HCT116 (cell line): ENCODE results near the gene HYAL2. TPM values are rescaled to one million over a fixed set of nuclear protein-coding genes. Genes with fewer than 3 reads are reported as not detected.

Experiments
- ATAC-seq: fragments of 200-7000 bp; cut with Tn5 transposase; 2 replicates; pipeline ENCODE4 v1.9.1; 2020; ENCODE audit warnings: mild to moderate bottlenecking, moderate library complexity
- BruUV-seq: library from RNA; stranded (reverse); fragments of 400-500 nt; replicated peaks from 2 replicates; lab custom pipeline; 2021; lab: Mats Ljungman, UMichigan
- CTCF ChIA-PET: fragments of 300-600 bp; sonication (Branson Sonifier 250); formaldehyde crosslinking; loops from one replicate; lab custom pipeline; 2021; ENCODE audit warnings: antibody characterized with exemption; lab: Charles Lee
- POLR2A ChIA-PET: fragments of 300-600, 350-600 bp; sonication (Branson Sonifier 250); formaldehyde crosslinking; loops from one replicate; lab custom pipeline; 2021; ENCODE audit warnings: antibody characterized with exemption; lab: Charles Lee
- RAD21 ChIA-PET, 2 experiments: fragments of 300-600 bp; sonication (Branson Sonifier 250); formaldehyde crosslinking; loops; one replicate each; lab custom pipeline; 2023; ENCODE audit warnings: low total read pairs in 2 of 2; ENCODE audit not compliant: uncharacterized antibody in 2 of 2, unreplicated experiment in 2 of 2, low non-redundant PET in 1 of 2; lab: Charles Lee
- DNase-seq: peaks from one replicate; pipeline ENCODE4 v3.0.0-alpha.2; 2010; ENCODE audit warnings: low read depth, low spot score
- H2AFZ ChIP-seq: fragments of 200-600 bp; shearing (Covaris generic), sonication (generic); 2 replicates; pipeline ENCODE4 v1.6.1; 2017; ENCODE audit warnings: low read depth, mixed run types, mixed read lengths, antibody characterized with exemption, low read length; ENCODE audit not compliant: poor library complexity, severe bottlenecking
- H3K27ac ChIP-seq: 2 replicates; pipeline ENCODE4 v1.5.1; 2012; ENCODE audit warnings: low read depth, low read length
- H3K27me3 ChIP-seq: fragments of 200-600 bp; sonication (generic); 2 replicates; pipeline ENCODE4 v1.6.1; 2016; ENCODE audit warnings: mixed run types, low read length, mixed read lengths; ENCODE audit not compliant: insufficient read depth
- H3K36me3 ChIP-seq, 2 experiments: fragments of 200-500 bp in 1 of 2; fragments of 200-600 bp in 1 of 2; sonication (Bioruptor generic) in 1 of 2; sonication (generic) in 1 of 2; 2 replicates each; pipeline versions ENCODE4 v1.5.1 to v1.6.1; 2014 to 2016; ENCODE audit warnings: low read length in 2 of 2, inconsistent platforms in 1 of 2, mixed read lengths in 1 of 2, mixed run types in 1 of 2; ENCODE audit not compliant: insufficient read depth in 2 of 2, control insufficient read depth in 1 of 2
- H3K4me1 ChIP-seq, 2 experiments: fragments of 200-600 bp in 1 of 2; sonication (generic) in 1 of 2; 2 replicates each; pipeline versions ENCODE4 v1.5.1 to v1.6.1; 2012 to 2017; ENCODE audit warnings: low read length in 2 of 2, inconsistent platforms in 1 of 2, mild to moderate bottlenecking in 1 of 2, mixed read lengths in 1 of 2, mixed run types in 1 of 2, moderate library complexity in 1 of 2; ENCODE audit not compliant: insufficient read depth in 2 of 2, control insufficient read depth in 1 of 2
- H3K4me2 ChIP-seq: fragments of 200-600 bp; sonication (generic); 2 replicates; pipeline ENCODE4 v1.6.1; 2017; ENCODE audit warnings: mixed run types, low read length, mixed read lengths
- H3K4me3 ChIP-seq, 2 experiments: fragments of 200-600 bp in 1 of 2; sonication (generic) in 1 of 2; replicated peaks in 1 of 2; 2 replicates each; pipeline ENCODE4 v1.5.1; 2011 to 2016; ENCODE audit warnings: low read length in 2 of 2, control low read depth in 1 of 2, low read depth in 1 of 2, mild to moderate bottlenecking in 1 of 2, mixed read lengths in 1 of 2, mixed run types in 1 of 2
- H3K79me2 ChIP-seq: fragments of 200-600 bp; sonication (generic); 2 replicates; pipeline ENCODE4 v1.6.1; 2017; ENCODE audit warnings: mild to moderate bottlenecking, mixed run types, low read length, moderate library complexity, mixed read lengths; ENCODE audit not compliant: insufficient read depth
- H3K9ac ChIP-seq: fragments of 200-600 bp; sonication (generic); 2 replicates; pipeline ENCODE4 v1.6.1; 2016; ENCODE audit warnings: low read length, mixed read lengths
- H3K9me2 ChIP-seq: fragments of 200-600 bp; sonication (generic), shearing (Covaris generic); 2 replicates; pipeline ENCODE4 v1.6.1; 2017; ENCODE audit warnings: mixed run types, mild to moderate bottlenecking, moderate library complexity; ENCODE audit not compliant: insufficient read depth
- H3K9me3 ChIP-seq, 2 experiments: fragments of 200-500 bp in 1 of 2; fragments of 200-600 bp in 1 of 2; sonication (Bioruptor generic) in 1 of 2; sonication (generic) in 1 of 2; 2 replicates each; pipeline ENCODE4 v1.6.1; 2014 to 2017; ENCODE audit warnings: low read length in 2 of 2, mixed read lengths in 2 of 2, inconsistent platforms in 1 of 2, low read depth in 1 of 2, mild to moderate bottlenecking in 1 of 2, mixed run types in 1 of 2, moderate library complexity in 1 of 2; ENCODE audit not compliant: control insufficient read depth in 1 of 2, insufficient read depth in 1 of 2
- H4K20me1 ChIP-seq: fragments of 200-600 bp; sonication (generic), shearing (Covaris generic); 2 replicates; pipeline ENCODE4 v1.6.1; 2017; ENCODE audit warnings: mixed run types, mild to moderate bottlenecking, moderate library complexity; ENCODE audit not compliant: insufficient read depth
- CBX3 ChIP-seq: IDR thresholded peaks from 2 replicates; pipeline ENCODE4 v1.6.1; 2012; ENCODE audit warnings: low read depth
- ZBTB33 ChIP-seq: IDR thresholded peaks from 2 replicates; pipeline ENCODE4 v1.6.1; 2011; ENCODE audit warnings: mild to moderate bottlenecking, low read length, moderate library complexity; ENCODE audit not compliant: insufficient replicate concordance; ENCODE audit errors: extremely low read depth
- intact Hi-C: fragments of 100-400 bp; cut with micrococcal nuclease; formaldehyde crosslinking; loops from 2 replicates; pipeline ENCODE4 v1.10.0; 2022
- total RNA-seq: library from RNA; stranded (reverse); gene quantifications from one replicate; pipeline ENCODE4 v1.2.1, GENCODE V29; 2021; ENCODE audit not compliant: unreplicated experiment
- TF ChIP-seq, protein P1 (sequence below): IDR thresholded peaks from 2 replicates; pipeline ENCODE4 v1.6.1; 2012

Gene HYAL2
- total RNA-seq, 1 experiment from 2014 or later = 42.2 TPM

DNA sequence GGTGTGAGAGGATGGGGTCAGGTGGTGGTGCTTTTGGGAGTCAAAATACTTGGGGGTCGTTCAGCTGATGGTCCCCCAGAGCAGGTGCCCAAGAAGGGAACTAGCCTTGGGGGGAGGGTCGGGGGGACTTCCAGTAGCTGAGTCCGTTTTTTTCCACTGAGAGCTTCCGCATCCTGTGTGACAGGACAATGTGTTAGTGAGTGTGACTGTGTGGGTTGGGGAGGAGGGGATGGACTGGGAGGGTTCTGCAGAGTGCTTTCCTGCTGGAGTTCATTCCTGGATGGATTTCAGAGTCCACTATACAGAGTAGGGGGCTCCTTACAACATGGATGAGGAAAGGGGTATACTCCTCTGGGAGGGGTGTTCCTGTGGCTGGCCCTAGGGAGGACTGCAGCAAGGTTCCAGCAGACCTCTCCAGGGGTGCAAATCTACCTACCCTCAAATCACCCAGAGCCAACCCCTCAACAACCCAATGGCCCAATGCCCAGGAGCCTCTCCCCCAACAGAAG is 601 bp upstream of the HYAL2 start:
- intact Hi-C loops = no loop called here
- H3K9ac ChIP-seq = no peak overlapping the region

More for the DNA sequence above, 601 bp upstream of the HYAL2 start:
- Histone ChIP-seq H3K36me3 (peaks cover 9 to 25% of the 10 kb centered on the region in 2 experiments; a peak in 2 of 4 replicates), H4K20me1 (no peaks in the 10 kb centered on the region), H3K9me2 (no peaks in the 10 kb centered on the region)
- no TSS peak for BruUV-seq
- DNase-seq = no peak
- TF ChIP-seq, protein P1, sequence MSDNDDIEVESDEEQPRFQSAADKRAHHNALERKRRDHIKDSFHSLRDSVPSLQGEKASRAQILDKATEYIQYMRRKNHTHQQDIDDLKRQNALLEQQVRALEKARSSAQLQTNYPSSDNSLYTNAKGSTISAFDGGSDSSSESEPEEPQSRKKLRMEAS = no peak
- TF ChIP-seq CBX3 = no peak
- no peak for TF ChIP-seq ZBTB33
- TF ChIP-seq, all 23 proteins: peak for 0
- Histone ChIP-seq H3K9me3 (no peaks in the 10 kb centered on the region), H3K4me2 (no peak overlapping the region), H3K27ac (peak overlapping the region; percentile 93; the same call in 1 of the 2 replicates), H2AFZ (no peak overlapping the region), H3K27me3 (no peaks in the 10 kb centered on the region), H3K4me1 (peaks cover 41 to 67% of the 10 kb centered on the region in 2 experiments), H3K79me2 (peaks cover 56% of the 10 kb centered on the region), H3K4me3 (no peak overlapping the region)
- ChIA-PET CTCF (interaction anchor here (0.8 kb wide), 1 partner anchor 46 kb away, joined by 3 read pairs; no protein-coding TSS in a partner anchor), POLR2A (interaction anchor here (1.3 kb wide), 1 partner anchor 14 kb away, joined by 4 read pairs; no protein-coding TSS in a partner anchor), RAD21 (interaction anchor here in 1 of 2 experiments (1.5 kb wide), 1 partner anchor 24 kb away, joined by 4 read pairs; the partner anchor contains the start of genes HYAL3 and NAA80)
- no peak for ATAC-seq
